Activated CD8-positive, alpha-beta memory T cell treated with anti-CD3 and anti-CD28 coated beads, Interleukin-2, amount 50 U/mL, for 1 hour (primary cell): ENCODE data around the gene RAB11FIP2.
"Not testable (repeated sequence)": the region's sequence is repeated elsewhere in the genome, so short reads cannot be mapped to it uniquely, and the experiment has no call there.

Experiments used
- DNase-seq: peaks from one replicate; pipeline ENCODE4 v3.0.0-alpha.2; 2020; ENCODE audit errors: extremely low read depth

The RAB11FIP2 gene

GRCh38 chr10:118046395-118047156 lies at the start of gene RAB11FIP2:
Gene RAB11FIP2 (minus strand): TSS chr10:118046941. CDS start chr10:118046163, 778 bp downstream.
- peak; percentile 73 for DNase-seq

GRCh38 chr10:118096022-118096421 lies 49.3 kb upstream of the RAB11FIP2 start:
- no peak for DNase-seq

DNA sequence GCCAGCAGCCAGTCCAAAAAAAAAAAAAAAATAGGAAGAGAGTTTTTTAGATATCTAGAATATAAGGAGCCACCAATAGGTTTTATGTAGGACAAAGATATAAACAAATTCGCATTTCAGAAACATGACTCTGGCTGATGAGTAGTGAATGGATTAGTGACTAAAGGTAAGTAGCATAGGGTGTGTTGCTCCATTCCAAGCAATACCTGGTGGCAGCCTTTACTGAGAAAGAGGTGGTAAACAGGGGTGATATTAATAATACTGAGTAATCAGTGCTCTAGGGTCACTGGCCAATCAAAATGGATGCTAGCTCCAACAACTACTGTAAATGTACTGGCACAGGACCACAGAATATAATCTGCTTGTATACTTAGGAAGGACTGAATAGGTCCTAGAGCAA lies 45.5 kb upstream of the RAB11FIP2 start:
- DNase-seq, result no peak

DNA sequence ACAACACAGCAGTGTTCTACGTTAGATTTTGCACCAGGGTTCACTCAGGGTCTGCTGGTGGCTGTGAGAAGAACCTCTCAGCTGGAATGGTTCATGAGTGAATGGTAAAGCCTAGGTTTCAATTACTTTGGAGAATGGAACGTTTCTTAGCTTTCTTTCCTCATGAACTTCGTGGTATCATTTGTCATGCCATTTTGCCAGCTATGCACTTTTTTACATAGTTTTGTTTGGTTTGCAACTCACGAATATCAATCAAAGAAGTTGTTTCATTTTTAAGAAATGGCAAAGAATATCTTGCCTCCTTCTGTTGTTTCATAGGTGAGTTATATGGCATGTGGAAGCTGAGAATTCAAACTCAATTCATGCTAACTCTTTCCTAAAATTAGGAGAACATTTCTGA lies 34.1 kb upstream of the RAB11FIP2 start:
- DNase-seq, result no peak

DNA sequence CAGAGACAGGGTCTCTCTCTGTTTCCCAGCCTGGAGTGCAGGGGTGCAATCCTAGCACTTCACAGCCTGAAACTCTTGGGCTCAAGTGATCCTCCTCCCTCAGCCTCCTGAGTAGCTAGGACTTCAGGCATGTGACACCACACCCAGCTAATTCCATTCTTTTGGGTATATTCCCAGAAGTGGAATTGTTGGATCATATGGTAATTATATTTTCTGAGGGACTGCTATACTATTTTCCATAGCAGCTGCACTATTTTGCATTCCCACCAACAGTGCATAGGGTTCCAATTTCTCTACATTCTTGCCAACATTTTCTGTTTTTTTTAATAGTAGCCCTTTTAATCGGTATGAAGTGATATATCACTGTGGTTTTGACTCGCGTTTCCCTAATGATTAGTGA lies 30.0 kb upstream of the RAB11FIP2 start:
- DNase-seq, result no peak

DNA sequence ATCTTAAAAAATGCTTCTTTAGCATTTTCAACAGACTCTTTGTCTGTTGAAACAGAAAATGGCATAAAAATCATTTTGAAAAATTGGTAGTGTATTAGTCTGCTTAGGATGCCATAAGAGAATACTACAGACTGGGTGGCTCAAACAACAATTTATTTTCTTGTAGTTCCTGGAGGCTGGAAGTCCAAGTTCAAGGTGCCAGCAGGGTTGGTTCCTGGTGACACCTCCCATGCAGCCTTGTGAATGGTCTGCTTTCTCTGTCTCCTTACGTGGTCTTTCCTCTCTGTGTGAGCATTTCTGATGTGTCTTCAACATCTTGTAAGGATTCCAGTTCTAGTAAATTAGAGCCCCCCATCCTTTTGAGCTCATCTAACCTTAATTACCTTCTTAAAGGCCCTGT lies 26.1 kb upstream of the RAB11FIP2 start:
- DNase-seq, result no peak

DNA sequence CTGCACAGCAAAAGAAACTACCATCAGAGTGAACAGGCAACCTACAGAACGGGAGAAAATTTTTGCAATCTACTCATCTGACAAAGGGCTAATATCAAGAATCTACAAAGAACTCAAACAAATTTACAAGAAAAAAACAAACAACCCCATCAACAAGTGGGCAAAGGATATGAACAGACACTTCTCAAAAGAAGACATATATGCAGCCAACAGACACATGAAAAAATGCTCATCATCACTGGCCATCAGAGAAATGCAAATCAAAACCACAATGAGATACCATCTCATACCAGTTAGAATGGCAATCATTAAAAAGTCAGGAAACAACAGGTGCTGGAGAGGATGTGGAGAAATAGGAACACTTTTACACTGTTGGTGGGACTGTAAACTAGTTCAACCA lies 20.6 kb upstream of the RAB11FIP2 start:
- not testable (repeated sequence) for DNase-seq

DNA sequence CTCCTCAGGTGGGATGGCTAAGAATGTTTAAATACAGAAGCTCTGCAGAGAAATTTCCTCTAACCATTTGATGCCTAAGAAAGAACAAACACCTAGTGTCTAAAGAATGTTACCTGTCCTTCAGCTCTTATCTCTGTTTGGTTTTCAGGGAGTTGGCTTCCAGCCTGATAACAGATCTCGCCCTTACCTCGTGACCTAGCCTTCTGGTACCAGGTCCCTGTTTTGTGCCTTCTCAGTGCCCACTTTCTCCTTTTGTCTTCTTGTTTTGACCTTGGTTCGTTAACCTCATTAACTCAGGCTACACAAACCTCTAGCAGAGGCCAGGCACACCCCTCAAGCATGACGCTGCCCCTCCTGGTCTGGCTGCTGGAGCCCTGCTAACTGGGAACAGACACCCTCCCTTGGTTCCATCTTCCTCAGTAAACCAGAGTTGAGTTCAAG lies 16.1 kb upstream of the RAB11FIP2 start:
- no peak for DNase-seq

- DNase-seq, result no peak
Measured at GRCh38 chr10:118058371-118058770, 11.6 kb upstream of the RAB11FIP2 start.

DNA sequence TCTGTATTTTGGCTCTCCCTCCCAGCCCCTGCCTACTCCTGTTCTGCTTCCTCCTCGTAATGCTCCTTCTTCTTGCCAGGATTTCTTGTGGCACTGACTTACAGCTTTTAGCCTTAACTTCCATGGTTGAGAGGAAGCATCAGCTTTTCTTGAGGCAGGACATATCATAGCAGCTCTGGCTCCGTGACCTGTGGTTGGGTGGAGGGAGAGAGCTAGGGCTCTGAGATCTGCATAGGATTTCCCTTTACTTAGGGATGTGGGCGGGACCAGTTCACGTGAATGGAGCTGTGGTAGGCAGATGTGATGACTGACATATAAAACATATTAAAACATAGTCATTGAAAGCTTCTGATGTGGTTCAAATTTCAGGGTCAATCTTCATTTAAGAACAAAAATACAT lies 10.6 kb upstream of the RAB11FIP2 start:
- DNase-seq, result no peak

DNA sequence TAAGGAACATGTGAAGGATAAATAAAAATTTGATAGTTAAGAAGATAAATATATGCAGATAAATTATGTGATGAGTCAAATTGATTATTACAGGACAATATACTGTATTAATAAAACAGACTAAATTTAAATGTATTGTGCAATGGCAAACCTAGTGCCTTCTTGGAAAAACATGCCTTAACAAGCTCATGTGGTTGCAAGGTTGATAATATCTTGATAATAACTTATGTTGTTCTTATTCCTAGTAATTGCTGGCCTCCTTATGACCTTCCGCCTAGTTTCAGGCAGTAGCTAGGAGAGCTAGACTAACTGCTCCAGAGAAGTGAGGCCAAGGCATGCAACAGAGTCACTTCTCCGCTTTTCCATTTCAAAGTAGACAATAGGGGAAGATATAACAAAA lies 7.6 kb upstream of the RAB11FIP2 start:
- no peak for DNase-seq

DNA sequence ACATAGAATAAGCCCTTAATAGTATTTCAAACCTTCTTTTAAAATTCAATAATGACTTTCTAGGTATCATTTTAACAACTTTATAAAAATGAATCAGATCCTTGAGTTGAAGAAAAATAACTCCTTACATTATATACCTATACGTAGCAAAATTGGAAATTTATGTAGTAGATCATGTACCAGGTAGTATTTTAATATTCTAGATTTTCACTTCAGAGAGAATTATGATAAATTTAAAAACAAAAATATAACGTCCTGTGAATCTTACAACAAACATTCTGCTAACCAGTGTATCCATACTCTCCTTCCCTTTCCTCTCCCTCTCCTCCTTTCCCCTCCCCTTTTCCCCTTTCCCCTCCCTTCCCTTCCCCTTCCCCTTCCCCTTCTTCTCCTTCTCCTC lies 6.1 kb upstream of the RAB11FIP2 start:
- no peak for DNase-seq

- DNase-seq, result no peak
Measured at GRCh38 chr10:118047880-118048279, 1.1 kb upstream of the RAB11FIP2 start.

- no peak for DNase-seq
Measured at GRCh38 chr10:118047157-118047719, 497 bp upstream of the RAB11FIP2 start.

- DNase-seq, result no peak
Measured at GRCh38 chr10:118045837-118046394, 825 bp downstream of the RAB11FIP2 start.

DNA sequence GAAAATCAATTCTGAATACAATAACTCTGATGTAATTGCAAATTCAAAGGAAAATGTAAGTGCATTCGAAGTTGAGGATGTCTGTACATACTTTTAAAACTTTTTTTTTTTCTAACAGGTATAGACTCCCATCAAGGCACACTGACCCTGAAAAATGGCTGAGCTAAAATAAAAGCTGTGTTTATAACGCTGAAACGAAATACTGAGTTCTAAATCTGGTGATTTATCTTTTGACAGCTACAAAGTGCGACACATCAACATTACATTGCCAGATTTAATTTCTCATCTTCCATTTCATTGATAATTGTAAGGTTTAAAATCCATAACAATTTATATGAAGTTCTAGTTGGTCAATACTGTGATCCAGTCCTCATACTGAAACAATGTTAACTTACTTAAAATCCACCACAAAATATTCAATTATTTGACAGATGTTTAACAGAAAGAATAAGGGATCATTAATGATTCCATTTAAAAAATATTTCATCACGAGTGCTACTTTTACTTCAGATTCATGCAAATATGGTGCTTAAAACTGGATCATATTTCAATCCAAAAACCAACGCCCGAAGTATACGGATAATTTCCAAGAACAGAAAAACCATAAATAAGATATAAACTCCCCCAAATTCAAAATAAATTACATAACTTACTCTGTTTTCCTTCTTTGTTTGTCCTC lies 1.4 kb downstream of the RAB11FIP2 start:
- DNase-seq, result no peak

- DNase-seq, result no peak
Measured at GRCh38 chr10:118042827-118043242, 3.9 kb downstream of the RAB11FIP2 start.

DNA sequence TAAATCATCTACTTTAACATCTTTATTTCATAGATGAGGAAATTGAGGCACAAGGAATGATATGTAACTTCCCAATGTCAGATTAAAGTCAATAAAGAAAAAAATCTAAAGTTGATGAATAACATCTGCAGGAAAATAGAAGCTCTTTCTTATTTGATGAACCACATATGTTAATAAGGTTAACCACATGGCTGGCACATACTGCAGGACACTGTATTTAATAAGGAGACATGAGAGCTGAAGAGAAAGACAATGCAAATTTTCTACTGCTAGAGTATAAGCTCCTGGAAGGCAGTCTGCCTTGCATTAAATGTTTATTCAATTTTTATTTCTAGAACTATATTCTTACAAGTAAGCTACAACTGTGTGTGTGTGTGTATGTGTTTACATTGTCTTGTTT lies 4.4 kb downstream of the RAB11FIP2 start:
- DNase-seq, result no peak

GRCh38 chr10:118041316-118041715 lies 5.4 kb downstream of the RAB11FIP2 start:
- DNase-seq, result no peak

DNA sequence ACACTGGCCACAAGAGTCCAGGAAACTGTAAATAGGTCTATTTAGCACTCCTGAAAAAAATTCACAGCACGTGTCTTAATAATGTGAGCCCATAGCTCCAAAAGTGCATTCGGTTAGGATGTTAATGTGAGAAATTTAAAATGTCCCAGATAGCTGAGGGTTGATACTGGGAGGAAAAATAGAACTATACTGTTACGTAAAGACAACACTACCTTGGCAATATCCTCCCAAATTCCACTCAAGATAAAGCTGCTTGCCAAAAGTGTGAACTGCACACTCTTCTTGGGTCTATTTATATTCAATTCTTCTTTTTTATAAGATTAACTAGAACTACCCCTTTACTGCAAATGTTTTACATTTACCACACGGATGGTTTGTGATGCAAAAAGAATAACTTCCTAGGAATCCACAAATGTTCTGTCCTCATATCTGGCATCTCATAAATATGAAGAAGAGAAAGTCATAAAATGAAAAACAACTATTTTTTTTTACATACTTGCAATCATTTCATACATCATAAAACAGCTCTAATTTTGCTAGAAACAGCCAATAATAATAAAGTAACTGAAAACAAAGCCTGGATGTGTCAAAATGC lies 10.4 kb downstream of the RAB11FIP2 start:
- no peak for DNase-seq

GRCh38 chr10:118035354-118036005 lies 11.3 kb downstream of the RAB11FIP2 start:
- no peak for DNase-seq

GRCh38 chr10:118034791-118035261 lies 11.9 kb downstream of the RAB11FIP2 start:
- DNase-seq, result no peak
